Naive thymus-derived CD8-positive, alpha-beta T cell (primary cell): ENCODE results near the gene SLC5A10. TPM values are rescaled to one million over a fixed set of nuclear protein-coding genes. Genes with fewer than 3 reads are reported as not detected.
A peak's percentile ranks its signal among the peaks of the same experiment; 100 is the strongest.
"Not testable (repeated sequence)": the region's sequence is repeated elsewhere in the genome, so short reads cannot be mapped to it uniquely, and the experiment has no call there.

Source experiments
- ATAC-seq, 2 donors: fragments of 150-1000 bp; cut with Tn5 transposase in 1 of 2; sonication (Bioruptor Pico), chemical (Tn5 transposase) in 1 of 2; 1 replicate in 1 of 2; 2 replicates in 1 of 2; pipeline ENCODE4 v1.10.0; 2021; ENCODE audit warnings: mild to moderate bottlenecking in 2 of 2, moderate library complexity in 2 of 2
- POLR2A ChIA-PET: fragments of 350-600 bp; sonication (Branson Sonifier 250); formaldehyde crosslinking; loops from one replicate; lab custom pipeline; 2021; ENCODE audit warnings: antibody characterized with exemption; lab: Charles Lee
- DNase-seq, 10 donors: peaks; one replicate each; pipeline versions ENCODE4 v3.0.0 to v3.0.0-alpha.2; 2020 to 2022
- H3K27ac Mint-ChIP-seq, 10 donors: one replicate each; pipeline ENCODE4 v1.8.0; 2020 to 2022; ENCODE audit warnings: mild to moderate bottlenecking in 10 of 10, mixed read lengths in 10 of 10, moderate library complexity in 4 of 10, inconsistent platforms in 1 of 10
- H3K27me3 Mint-ChIP-seq, 5 donors: one replicate each; pipeline ENCODE4 v1.8.0; 2021 to 2022; ENCODE audit warnings: mixed read lengths in 5 of 5
- H3K36me3 Mint-ChIP-seq, 3 donors: one replicate each; pipeline ENCODE4 v1.8.0; 2020 to 2022; ENCODE audit warnings: mixed read lengths in 3 of 3, mild to moderate bottlenecking in 2 of 3, inconsistent platforms in 1 of 3
- H3K4me1 Mint-ChIP-seq, 4 donors: one replicate each; pipeline ENCODE4 v1.8.0; 2021 to 2022; ENCODE audit warnings: mixed read lengths in 4 of 4
- H3K4me3 Mint-ChIP-seq, 10 donors: one replicate each; pipeline ENCODE4 v1.8.0; 2020 to 2022; ENCODE audit warnings: mild to moderate bottlenecking in 10 of 10, mixed read lengths in 10 of 10, moderate library complexity in 6 of 10, inconsistent platforms in 1 of 10
- H3K9me3 Mint-ChIP-seq, 9 donors: one replicate each; pipeline ENCODE4 v1.8.0; 2020 to 2022; ENCODE audit warnings: mixed read lengths in 9 of 9, mild to moderate bottlenecking in 3 of 9, inconsistent platforms in 1 of 9, moderate library complexity in 1 of 9
- polyA plus RNA-seq, 3 donors: library from polyadenylated mRNA; unstranded; fragments of 300-500 nt; fragmentation: Illumina TruSeq; gene quantifications; one replicate each; pipeline ENCODE4 v1.2.3, GENCODE V29; 2021
- total RNA-seq, 8 experiments: library from RNA in 2 of 8; stranded (reverse) in 2 of 8; gene quantifications; one replicate each; pipeline ENCODE4 v1.2.3 and lab custom pipeline; 2021 to 2026

The SLC5A10 gene
- total and polyA plus RNA-seq, 5 experiments from 2014 or later: 0.06 to 0.25 (median 0.09) TPM; not detected in 2

- H3K27me3 Mint-ChIP-seq, H3K36me3 Mint-ChIP-seq, ATAC-seq, H3K27ac Mint-ChIP-seq, POLR2A ChIA-PET, H3K4me3 Mint-ChIP-seq, H3K4me1 Mint-ChIP-seq, DNase-seq, H3K9me3 Mint-ChIP-seq: not testable (repeated sequence)
These were observed 78.9 kb downstream of the SLC5A10 start for GRCh38 chr17:19030771-19031449.

GRCh38 chr17:19031729-19032128 is 79.8 kb downstream of the SLC5A10 start:
- peak in 5 of 10 donors; percentile 5 to 33 (median 23) for DNase-seq
- H3K27ac Mint-ChIP-seq, H3K36me3 Mint-ChIP-seq: not testable (repeated sequence)

GRCh38 chr17:19032377-19032988 is 80.5 kb downstream of the SLC5A10 start:
- POLR2A ChIA-PET, DNase-seq, H3K27ac Mint-ChIP-seq, H3K4me3 Mint-ChIP-seq, H3K4me1 Mint-ChIP-seq, H3K9me3 Mint-ChIP-seq, H3K27me3 Mint-ChIP-seq, H3K36me3 Mint-ChIP-seq: not testable (repeated sequence)
- ATAC-seq: peak; percentile 95 to 97

More at GRCh38 chr17:19031729-19032128, 79.8 kb downstream of the SLC5A10 start:
- H3K27me3 Mint-ChIP-seq, H3K9me3 Mint-ChIP-seq, H3K4me3 Mint-ChIP-seq, POLR2A ChIA-PET, H3K4me1 Mint-ChIP-seq: not testable (repeated sequence)
- ATAC-seq: peak; percentile 54 to 66

- H3K36me3 Mint-ChIP-seq, DNase-seq, H3K27me3 Mint-ChIP-seq, H3K27ac Mint-ChIP-seq, ATAC-seq, H3K4me3 Mint-ChIP-seq, POLR2A ChIA-PET, H3K4me1 Mint-ChIP-seq, H3K9me3 Mint-ChIP-seq: not testable (repeated sequence)
These were observed 84.2 kb downstream of the SLC5A10 start for GRCh38 chr17:19036186-19036585.

- H3K27me3 Mint-ChIP-seq, H3K36me3 Mint-ChIP-seq, H3K27ac Mint-ChIP-seq, POLR2A ChIA-PET, DNase-seq, H3K4me3 Mint-ChIP-seq, H3K4me1 Mint-ChIP-seq, H3K9me3 Mint-ChIP-seq: not testable (repeated sequence)
- peak; percentile 66 to 72 for ATAC-seq
These were observed 85.6 kb downstream of the SLC5A10 start for GRCh38 chr17:19037547-19037946.

- H3K27ac Mint-ChIP-seq, H3K4me1 Mint-ChIP-seq, POLR2A ChIA-PET: not testable (repeated sequence)
These were observed 86.0 kb downstream of the SLC5A10 start for GRCh38 chr17:19038007-19038406.

GRCh38 chr17:19038730-19039129 is 86.8 kb downstream of the SLC5A10 start:
- H3K27ac Mint-ChIP-seq, H3K9me3 Mint-ChIP-seq, DNase-seq, H3K4me1 Mint-ChIP-seq, POLR2A ChIA-PET, H3K36me3 Mint-ChIP-seq, H3K4me3 Mint-ChIP-seq, H3K27me3 Mint-ChIP-seq: not testable (repeated sequence)
- ATAC-seq: peak; percentile 34 to 38

More at GRCh38 chr17:19038007-19038406, 86.0 kb downstream of the SLC5A10 start:
- not testable (repeated sequence) for H3K36me3 Mint-ChIP-seq, H3K9me3 Mint-ChIP-seq, DNase-seq, H3K4me3 Mint-ChIP-seq, H3K27me3 Mint-ChIP-seq
- peak; percentile 36 to 60 for ATAC-seq

GRCh38 chr17:19040350-19040749 is 88.4 kb downstream of the SLC5A10 start:
- H3K27ac Mint-ChIP-seq, H3K36me3 Mint-ChIP-seq, DNase-seq, H3K4me1 Mint-ChIP-seq, H3K27me3 Mint-ChIP-seq, POLR2A ChIA-PET, H3K9me3 Mint-ChIP-seq: not testable (repeated sequence)
- peak; percentile 36 to 55 for ATAC-seq
- H3K4me3 Mint-ChIP-seq: peak overlapping the region in 1 of 10 donors; percentile 57

GRCh38 chr17:19041871-19042270 is 89.9 kb downstream of the SLC5A10 start:
- H3K27ac Mint-ChIP-seq, POLR2A ChIA-PET, ATAC-seq, DNase-seq, H3K9me3 Mint-ChIP-seq, H3K4me1 Mint-ChIP-seq, H3K36me3 Mint-ChIP-seq, H3K4me3 Mint-ChIP-seq, H3K27me3 Mint-ChIP-seq: not testable (repeated sequence)

GRCh38 chr17:19042369-19042768 is 90.4 kb downstream of the SLC5A10 start:
- POLR2A ChIA-PET, H3K4me3 Mint-ChIP-seq, DNase-seq, H3K9me3 Mint-ChIP-seq, H3K27ac Mint-ChIP-seq, H3K36me3 Mint-ChIP-seq, H3K4me1 Mint-ChIP-seq, H3K27me3 Mint-ChIP-seq, ATAC-seq: not testable (repeated sequence)

- H3K27ac Mint-ChIP-seq, DNase-seq, H3K36me3 Mint-ChIP-seq, H3K9me3 Mint-ChIP-seq, H3K4me3 Mint-ChIP-seq, H3K4me1 Mint-ChIP-seq, H3K27me3 Mint-ChIP-seq, ATAC-seq, POLR2A ChIA-PET: not testable (repeated sequence)
These were observed 91.1 kb downstream of the SLC5A10 start for GRCh38 chr17:19043032-19043431.

- H3K4me3 Mint-ChIP-seq, H3K27me3 Mint-ChIP-seq, DNase-seq, H3K27ac Mint-ChIP-seq, H3K9me3 Mint-ChIP-seq, ATAC-seq, H3K4me1 Mint-ChIP-seq, POLR2A ChIA-PET, H3K36me3 Mint-ChIP-seq: not testable (repeated sequence)
These were observed 92.7 kb downstream of the SLC5A10 start for GRCh38 chr17:19044643-19045042.

GRCh38 chr17:19046782-19047375 is 94.9 kb downstream of the SLC5A10 start, which contains the start of gene GRAP:
Gene GRAP (minus strand): TSS chr17:19046957. CDS start chr17:19046926, 31 bp downstream.
- DNase-seq, H3K27me3 Mint-ChIP-seq, H3K27ac Mint-ChIP-seq, H3K4me1 Mint-ChIP-seq, H3K36me3 Mint-ChIP-seq, H3K9me3 Mint-ChIP-seq, H3K4me3 Mint-ChIP-seq, POLR2A ChIA-PET: not testable (repeated sequence)
- ATAC-seq: peak; percentile 83 to 90
